HUES6 (cell line): ENCODE measurements around the gene TENM4.

Experiments
- H3K27ac ChIP-seq: 2 replicates; pipeline ENCODE4 v1.7.0; 2013; ENCODE audit warnings: low read depth, mild to moderate bottlenecking, low read length, inconsistent platforms
- H3K27me3 ChIP-seq: 2 replicates; pipeline ENCODE4 v1.6.1; 2013; ENCODE audit warnings: low read length; ENCODE audit not compliant: control insufficient read depth, insufficient read depth
- H3K36me3 ChIP-seq: 2 replicates; pipeline ENCODE4 v1.6.1; 2013; ENCODE audit warnings: low read length; ENCODE audit not compliant: control insufficient read depth, insufficient read depth
- H3K4me1 ChIP-seq: 2 replicates; pipeline ENCODE4 v1.6.1; 2013; ENCODE audit warnings: low read length; ENCODE audit not compliant: control insufficient read depth, insufficient read depth
- H3K4me3 ChIP-seq: 2 replicates; pipeline ENCODE4 v1.5.1; 2013; ENCODE audit warnings: low read depth, low read length
- H3K9ac ChIP-seq: one replicate; pipeline ENCODE4 v1.6.1; 2013; ENCODE audit warnings: mild to moderate bottlenecking, low read length
- H3K9me3 ChIP-seq: 2 replicates; pipeline ENCODE4 v1.6.1; 2013; ENCODE audit warnings: low read depth, low read length; ENCODE audit not compliant: control insufficient read depth, insufficient read depth

Gene TENM4

GRCh38 chr11:78768345-78768744 is 672.5 kb downstream of the TENM4 start:
- no peaks in the 10 kb centered on the region for H3K9me3 ChIP-seq
- no peaks in the 10 kb centered on the region for H3K4me1 ChIP-seq
- H3K36me3 ChIP-seq: no peaks in the 10 kb centered on the region
- H3K9ac ChIP-seq: no peak overlapping the region
- H3K27me3 ChIP-seq: no peaks in the 10 kb centered on the region
- no peak overlapping the region for H3K27ac ChIP-seq
- H3K4me3 ChIP-seq: no peak overlapping the region

GRCh38 chr11:78767027-78767932 is 673.5 kb downstream of the TENM4 start:
- no peak overlapping the region for H3K4me3 ChIP-seq
- H3K27me3 ChIP-seq: no peaks in the 10 kb centered on the region
- no peak overlapping the region for H3K9ac ChIP-seq
- no peaks in the 10 kb centered on the region for H3K36me3 ChIP-seq
- H3K27ac ChIP-seq: no peak overlapping the region
- no peaks in the 10 kb centered on the region for H3K4me1 ChIP-seq
- H3K9me3 ChIP-seq: no peaks in the 10 kb centered on the region

GRCh38 chr11:78764946-78765345 is 675.9 kb downstream of the TENM4 start:
- Histone ChIP-seq H3K27me3 (no peaks in the 10 kb centered on the region), H3K4me3 (no peak overlapping the region), H3K4me1 (no peaks in the 10 kb centered on the region), H3K9me3 (no peaks in the 10 kb centered on the region), H3K9ac (no peak overlapping the region), H3K36me3 (no peaks in the 10 kb centered on the region), H3K27ac (no peak overlapping the region)

GRCh38 chr11:78763664-78764063 is 677.2 kb downstream of the TENM4 start:
- Histone ChIP-seq H3K36me3 (no peaks in the 10 kb centered on the region), H3K9me3 (no peaks in the 10 kb centered on the region), H3K4me1 (no peaks in the 10 kb centered on the region), H3K4me3 (no peak overlapping the region), H3K9ac (no peak overlapping the region), H3K27me3 (no peaks in the 10 kb centered on the region), H3K27ac (no peak overlapping the region)

- H3K9ac ChIP-seq: no peak overlapping the region
- H3K27me3 ChIP-seq: no peaks in the 10 kb centered on the region
- H3K27ac ChIP-seq: no peak overlapping the region
- no peaks in the 10 kb centered on the region for H3K4me1 ChIP-seq
- no peaks in the 10 kb centered on the region for H3K9me3 ChIP-seq
- no peaks in the 10 kb centered on the region for H3K36me3 ChIP-seq
- no peak overlapping the region for H3K4me3 ChIP-seq
These were observed 678.7 kb downstream of the TENM4 start for GRCh38 chr11:78762105-78762504.

DNA sequence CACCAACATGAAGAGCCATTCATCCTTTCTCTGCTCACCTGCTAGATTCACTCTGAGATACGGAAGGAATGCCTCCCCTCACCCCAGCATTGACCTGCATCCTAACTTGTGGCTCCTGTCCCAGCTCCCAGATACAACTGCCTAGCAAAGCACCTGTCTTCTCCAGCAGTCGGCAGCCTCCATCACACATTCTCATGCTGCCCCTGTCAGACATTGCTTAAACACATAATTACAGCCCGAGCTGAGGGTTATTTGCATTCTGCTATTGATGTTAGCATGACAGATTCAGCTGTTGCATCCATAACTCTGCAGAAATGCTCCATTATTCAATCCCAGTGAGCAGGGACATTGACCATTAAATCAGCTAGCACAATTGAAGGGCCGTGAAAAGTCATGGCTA is 681.8 kb downstream of the TENM4 start:
- Histone ChIP-seq H3K4me1 (no peaks in the 10 kb centered on the region), H3K4me3 (no peak overlapping the region), H3K36me3 (no peaks in the 10 kb centered on the region), H3K27me3 (no peaks in the 10 kb centered on the region), H3K9ac (no peak overlapping the region), H3K27ac (no peak overlapping the region), H3K9me3 (no peaks in the 10 kb centered on the region)

- no peaks in the 10 kb centered on the region for H3K27me3 ChIP-seq
- no peak overlapping the region for H3K27ac ChIP-seq
- no peak overlapping the region for H3K4me3 ChIP-seq
- H3K9me3 ChIP-seq: no peaks in the 10 kb centered on the region
- H3K4me1 ChIP-seq: no peaks in the 10 kb centered on the region
- no peak overlapping the region for H3K9ac ChIP-seq
- H3K36me3 ChIP-seq: no peaks in the 10 kb centered on the region
These were observed 687.5 kb downstream of the TENM4 start for GRCh38 chr11:78753297-78753696.

- Histone ChIP-seq H3K27ac (no peak overlapping the region), H3K9ac (no peak overlapping the region), H3K27me3 (no peaks in the 10 kb centered on the region), H3K4me3 (no peak overlapping the region), H3K9me3 (no peaks in the 10 kb centered on the region), H3K36me3 (no peaks in the 10 kb centered on the region), H3K4me1 (no peaks in the 10 kb centered on the region)
These were observed 688.3 kb downstream of the TENM4 start for GRCh38 chr11:78752494-78752893.

- Histone ChIP-seq H3K9me3 (no peaks in the 10 kb centered on the region), H3K9ac (no peak overlapping the region), H3K4me3 (no peak overlapping the region), H3K27me3 (no peaks in the 10 kb centered on the region), H3K4me1 (no peaks in the 10 kb centered on the region), H3K27ac (no peak overlapping the region), H3K36me3 (no peaks in the 10 kb centered on the region)
These were observed 691.7 kb downstream of the TENM4 start for GRCh38 chr11:78748918-78749690.

- Histone ChIP-seq H3K9ac (no peak overlapping the region), H3K27ac (no peak overlapping the region), H3K9me3 (no peaks in the 10 kb centered on the region), H3K27me3 (no peaks in the 10 kb centered on the region), H3K4me1 (no peaks in the 10 kb centered on the region), H3K4me3 (no peak overlapping the region), H3K36me3 (no peaks in the 10 kb centered on the region)
These were observed 695.9 kb downstream of the TENM4 start for GRCh38 chr11:78744949-78745348.

- H3K27ac ChIP-seq: no peak overlapping the region
- no peaks in the 10 kb centered on the region for H3K27me3 ChIP-seq
- H3K9me3 ChIP-seq: no peaks in the 10 kb centered on the region
- no peaks in the 10 kb centered on the region for H3K36me3 ChIP-seq
- H3K4me3 ChIP-seq: no peak overlapping the region
- H3K4me1 ChIP-seq: no peaks in the 10 kb centered on the region
- H3K9ac ChIP-seq: no peak overlapping the region
These were observed 696.6 kb downstream of the TENM4 start for GRCh38 chr11:78744202-78744601.
